ENCODE data around the gene PLEKHA5. TPM values are rescaled to one million over a fixed set of nuclear protein-coding genes. Genes with fewer than 3 reads are reported as not detected.

The PLEKHA5 gene
- polyA plus RNA-seq, 1 donor (not counting 4 experiments of a cell fraction or from before 2014, with no cell fraction given) = 21.7 TPM

GRCh38 chr12:19115285-19115684 is 14.2 kb upstream of the PLEKHA5 start:
- Histone ChIP-seq H3K27ac (ENCODE audit: control insufficient read depth, insufficient read depth, low read length) (no peak overlapping the region), H3K9me1 (ENCODE audit: control insufficient read depth, extremely low read depth, insufficient read depth, low read length) (no peaks in the 10 kb centered on the region), H3K9me3 (ENCODE audit: control insufficient read depth, low read depth, low read length) (no peaks in the 10 kb centered on the region), H3K9ac (ENCODE audit: control insufficient read depth, extremely low read depth, insufficient read depth, low read length) (no peak overlapping the region), H3K27me3 (ENCODE audit: control insufficient read depth, extremely low read depth, insufficient read depth, low read length) (no peaks in the 10 kb centered on the region), H3K4me1 (ENCODE audit: control insufficient read depth, extremely low read depth, insufficient read depth, low read length) (no peaks in the 10 kb centered on the region), H2AFZ (ENCODE audit: control insufficient read depth, low read length) (no peak overlapping the region), H3K4me2 (ENCODE audit: control insufficient read depth, extremely low read depth, insufficient read depth, low read depth, low read length) (no peak overlapping the region), H4K20me1 (ENCODE audit: control insufficient read depth, extremely low read depth, insufficient read depth, low read length) (no peaks in the 10 kb centered on the region), H3K79me2 (ENCODE audit: control insufficient read depth, insufficient read depth, low read length) (no peaks in the 10 kb centered on the region), H3K36me3 (ENCODE audit: control insufficient read depth in 2 of 2, extremely low read depth in 1 of 2, insufficient read depth in 2 of 2, low read length in 2 of 2) (no peaks in the 10 kb centered on the region), H3K4me3 (ENCODE audit: control insufficient read depth in 2 of 3, extremely low read depth in 1 of 3, insufficient read depth in 2 of 3, low read depth in 1 of 3, low read length in 3 of 3) (no peak overlapping the region)
- dilution Hi-C loops (cut with MboI; ENCODE audit: extremely low pct_ligation_motif_present, low sequenced_read_pairs) = no loop called here
- no peak for TF ChIP-seq EZH2 (IDR thresholded peaks at IDR 0.05; ENCODE audit: low read length)
- TF ChIP-seq, protein P1, sequence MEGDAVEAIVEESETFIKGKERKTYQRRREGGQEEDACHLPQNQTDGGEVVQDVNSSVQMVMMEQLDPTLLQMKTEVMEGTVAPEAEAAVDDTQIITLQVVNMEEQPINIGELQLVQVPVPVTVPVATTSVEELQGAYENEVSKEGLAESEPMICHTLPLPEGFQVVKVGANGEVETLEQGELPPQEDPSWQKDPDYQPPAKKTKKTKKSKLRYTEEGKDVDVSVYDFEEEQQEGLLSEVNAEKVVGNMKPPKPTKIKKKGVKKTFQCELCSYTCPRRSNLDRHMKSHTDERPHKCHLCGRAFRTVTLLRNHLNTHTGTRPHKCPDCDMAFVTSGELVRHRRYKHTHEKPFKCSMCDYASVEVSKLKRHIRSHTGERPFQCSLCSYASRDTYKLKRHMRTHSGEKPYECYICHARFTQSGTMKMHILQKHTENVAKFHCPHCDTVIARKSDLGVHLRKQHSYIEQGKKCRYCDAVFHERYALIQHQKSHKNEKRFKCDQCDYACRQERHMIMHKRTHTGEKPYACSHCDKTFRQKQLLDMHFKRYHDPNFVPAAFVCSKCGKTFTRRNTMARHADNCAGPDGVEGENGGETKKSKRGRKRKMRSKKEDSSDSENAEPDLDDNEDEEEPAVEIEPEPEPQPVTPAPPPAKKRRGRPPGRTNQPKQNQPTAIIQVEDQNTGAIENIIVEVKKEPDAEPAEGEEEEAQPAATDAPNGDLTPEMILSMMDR (optimal IDR thresholded peaks at IDR 0.05 in 1 of 3, IDR thresholded peaks at IDR 0.05 in 1 of 3, conservative IDR thresholded peaks at IDR 0.05 in 1 of 3; ENCODE audit: extremely low read depth in 1 of 3, insufficient read depth in 2 of 3, low read length in 3 of 3) = no peak
- no peak for DNase-seq (ENCODE audit: low read depth, low spot score)
- FAIRE-seq = no peak

- Histone ChIP-seq H4K20me1 (ENCODE audit: control insufficient read depth, extremely low read depth, insufficient read depth, low read length) (no peaks in the 10 kb centered on the region), H3K9me1 (ENCODE audit: control insufficient read depth, extremely low read depth, insufficient read depth, low read length) (no peaks in the 10 kb centered on the region), H3K79me2 (ENCODE audit: control insufficient read depth, insufficient read depth, low read length) (no peaks in the 10 kb centered on the region), H3K4me3 (ENCODE audit: control insufficient read depth in 2 of 3, extremely low read depth in 1 of 3, insufficient read depth in 2 of 3, low read depth in 1 of 3, low read length in 3 of 3) (no peak overlapping the region), H3K9ac (ENCODE audit: control insufficient read depth, extremely low read depth, insufficient read depth, low read length) (no peak overlapping the region), H3K27me3 (ENCODE audit: control insufficient read depth, extremely low read depth, insufficient read depth, low read length) (no peaks in the 10 kb centered on the region), H3K27ac (ENCODE audit: control insufficient read depth, insufficient read depth, low read length) (no peak overlapping the region), H3K4me2 (ENCODE audit: control insufficient read depth, extremely low read depth, insufficient read depth, low read depth, low read length) (no peak overlapping the region), H3K9me3 (ENCODE audit: control insufficient read depth, low read depth, low read length) (no peaks in the 10 kb centered on the region), H2AFZ (ENCODE audit: control insufficient read depth, low read length) (no peak overlapping the region), H3K36me3 (ENCODE audit: control insufficient read depth in 2 of 2, extremely low read depth in 1 of 2, insufficient read depth in 2 of 2, low read length in 2 of 2) (no peaks in the 10 kb centered on the region), H3K4me1 (ENCODE audit: control insufficient read depth, extremely low read depth, insufficient read depth, low read length) (peaks cover 9% of the 10 kb centered on the region)
- FAIRE-seq (no peak), DNase-seq (ENCODE audit: low read depth, low spot score) (no peak)
- TF ChIP-seq, protein P1 (optimal IDR thresholded peaks at IDR 0.05 in 1 of 3, IDR thresholded peaks at IDR 0.05 in 1 of 3, conservative IDR thresholded peaks at IDR 0.05 in 1 of 3; ENCODE audit: extremely low read depth in 1 of 3, insufficient read depth in 2 of 3, low read length in 3 of 3) = no peak
- TF ChIP-seq EZH2 (IDR thresholded peaks at IDR 0.05; ENCODE audit: low read length) = no peak
- dilution Hi-C loops (cut with MboI; ENCODE audit: extremely low pct_ligation_motif_present, low sequenced_read_pairs) = no loop called here
Observed at GRCh38 chr12:19119440-19119839, 10.1 kb upstream of the PLEKHA5 start.

Measured in keratinocyte (primary cell).